ENCODE measurements around the gene POLR3G. TPM values are rescaled to one million over a fixed set of nuclear protein-coding genes. Genes with fewer than 3 reads are reported as not detected.

The POLR3G gene
- total and polyA plus RNA-seq, 2 of the 13 experiments (the other 11 are each of a cell fraction or from before 2014, with no cell fraction given) = 1.2 to 7.3 TPM

DNA sequence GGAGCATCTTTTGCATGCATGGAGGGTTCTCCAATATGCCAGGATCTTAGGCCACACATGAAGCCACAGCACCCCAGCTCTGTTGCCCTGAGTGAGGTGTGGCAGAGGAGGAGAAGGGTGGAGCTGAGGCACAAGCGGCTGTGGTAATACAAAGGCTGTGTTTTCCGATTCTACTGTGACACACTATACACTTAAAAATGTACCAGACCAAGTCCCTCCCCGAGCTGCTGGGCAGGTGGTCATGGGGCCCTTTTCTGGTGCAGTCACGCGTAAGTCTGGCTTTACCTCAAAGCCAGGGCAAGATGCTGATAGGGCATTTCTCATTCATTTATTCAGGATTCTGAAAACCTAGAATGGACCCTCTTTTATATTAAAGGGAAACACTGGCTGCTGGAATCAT is 87.7 kb downstream of the POLR3G start:
- CTCF ChIA-PET (ENCODE audit: low intra/inter-chr PET ratio, low total read pairs) = no interaction called here
- Histone ChIP-seq H3K27me3 (ENCODE audit: control insufficient read depth in 1 of 2, insufficient read depth in 2 of 2, low read length in 2 of 2) (peaks cover 0 to 22% of the 10 kb centered on the region in 2 experiments; a peak in 4 of 5 replicates), H3K9me3 (ENCODE audit: low read length) (no peaks in the 10 kb centered on the region), H3K4me2 (ENCODE audit: low read depth, low read length) (no peak overlapping the region), H3K9ac (ENCODE audit: insufficient read depth, low read depth, low read length) (no peak overlapping the region), H4K20me1 (ENCODE audit: insufficient read depth, low read length) (no peaks in the 10 kb centered on the region), H3K36me3 (replicated peaks in 1 of 2; ENCODE audit: control insufficient read depth in 1 of 2, insufficient read depth in 2 of 2, low read length in 2 of 2) (no peaks in the 10 kb centered on the region), H3K4me3 (replicated peaks in 1 of 3; ENCODE audit: insufficient read depth in 1 of 3, low read depth in 2 of 3, low read length in 3 of 3) (no peak overlapping the region), H3K4me1 (ENCODE audit: insufficient read depth, low read length) (no peaks in the 10 kb centered on the region), H3K79me2 (ENCODE audit: insufficient read depth, low read length) (no peaks in the 10 kb centered on the region), H3K27ac (ENCODE audit: extremely low read length, insufficient read depth, low read length) (no peak overlapping the region), H2AFZ (ENCODE audit: low read length) (no peak overlapping the region)
- ATAC-seq (no peak), DNase-seq (ENCODE audit: low spot score) (no peak), FAIRE-seq (no peak)
- POLR2A ChIA-PET = no interaction called here
- no TSS peak for BruUV-seq (replicated peaks)
- in situ Hi-C loops (cut with HindIII; ENCODE audit: extremely low pct_ligation_motif_present, low pct_unique_long_range_greater_than_20kb) (no loop called here), intact Hi-C loops (cut with micrococcal nuclease; ENCODE audit: unreplicated experiment) (no loop called here)
- TF ChIP-seq ZNF329 (CRISPR knock-in tag; IDR thresholded peaks at IDR 0.05; ENCODE audit: low read depth) (no peak), ZNF557 (CRISPR knock-in tag; IDR thresholded peaks at IDR 0.05) (no peak)
- TF ChIP-seq, protein P1, sequence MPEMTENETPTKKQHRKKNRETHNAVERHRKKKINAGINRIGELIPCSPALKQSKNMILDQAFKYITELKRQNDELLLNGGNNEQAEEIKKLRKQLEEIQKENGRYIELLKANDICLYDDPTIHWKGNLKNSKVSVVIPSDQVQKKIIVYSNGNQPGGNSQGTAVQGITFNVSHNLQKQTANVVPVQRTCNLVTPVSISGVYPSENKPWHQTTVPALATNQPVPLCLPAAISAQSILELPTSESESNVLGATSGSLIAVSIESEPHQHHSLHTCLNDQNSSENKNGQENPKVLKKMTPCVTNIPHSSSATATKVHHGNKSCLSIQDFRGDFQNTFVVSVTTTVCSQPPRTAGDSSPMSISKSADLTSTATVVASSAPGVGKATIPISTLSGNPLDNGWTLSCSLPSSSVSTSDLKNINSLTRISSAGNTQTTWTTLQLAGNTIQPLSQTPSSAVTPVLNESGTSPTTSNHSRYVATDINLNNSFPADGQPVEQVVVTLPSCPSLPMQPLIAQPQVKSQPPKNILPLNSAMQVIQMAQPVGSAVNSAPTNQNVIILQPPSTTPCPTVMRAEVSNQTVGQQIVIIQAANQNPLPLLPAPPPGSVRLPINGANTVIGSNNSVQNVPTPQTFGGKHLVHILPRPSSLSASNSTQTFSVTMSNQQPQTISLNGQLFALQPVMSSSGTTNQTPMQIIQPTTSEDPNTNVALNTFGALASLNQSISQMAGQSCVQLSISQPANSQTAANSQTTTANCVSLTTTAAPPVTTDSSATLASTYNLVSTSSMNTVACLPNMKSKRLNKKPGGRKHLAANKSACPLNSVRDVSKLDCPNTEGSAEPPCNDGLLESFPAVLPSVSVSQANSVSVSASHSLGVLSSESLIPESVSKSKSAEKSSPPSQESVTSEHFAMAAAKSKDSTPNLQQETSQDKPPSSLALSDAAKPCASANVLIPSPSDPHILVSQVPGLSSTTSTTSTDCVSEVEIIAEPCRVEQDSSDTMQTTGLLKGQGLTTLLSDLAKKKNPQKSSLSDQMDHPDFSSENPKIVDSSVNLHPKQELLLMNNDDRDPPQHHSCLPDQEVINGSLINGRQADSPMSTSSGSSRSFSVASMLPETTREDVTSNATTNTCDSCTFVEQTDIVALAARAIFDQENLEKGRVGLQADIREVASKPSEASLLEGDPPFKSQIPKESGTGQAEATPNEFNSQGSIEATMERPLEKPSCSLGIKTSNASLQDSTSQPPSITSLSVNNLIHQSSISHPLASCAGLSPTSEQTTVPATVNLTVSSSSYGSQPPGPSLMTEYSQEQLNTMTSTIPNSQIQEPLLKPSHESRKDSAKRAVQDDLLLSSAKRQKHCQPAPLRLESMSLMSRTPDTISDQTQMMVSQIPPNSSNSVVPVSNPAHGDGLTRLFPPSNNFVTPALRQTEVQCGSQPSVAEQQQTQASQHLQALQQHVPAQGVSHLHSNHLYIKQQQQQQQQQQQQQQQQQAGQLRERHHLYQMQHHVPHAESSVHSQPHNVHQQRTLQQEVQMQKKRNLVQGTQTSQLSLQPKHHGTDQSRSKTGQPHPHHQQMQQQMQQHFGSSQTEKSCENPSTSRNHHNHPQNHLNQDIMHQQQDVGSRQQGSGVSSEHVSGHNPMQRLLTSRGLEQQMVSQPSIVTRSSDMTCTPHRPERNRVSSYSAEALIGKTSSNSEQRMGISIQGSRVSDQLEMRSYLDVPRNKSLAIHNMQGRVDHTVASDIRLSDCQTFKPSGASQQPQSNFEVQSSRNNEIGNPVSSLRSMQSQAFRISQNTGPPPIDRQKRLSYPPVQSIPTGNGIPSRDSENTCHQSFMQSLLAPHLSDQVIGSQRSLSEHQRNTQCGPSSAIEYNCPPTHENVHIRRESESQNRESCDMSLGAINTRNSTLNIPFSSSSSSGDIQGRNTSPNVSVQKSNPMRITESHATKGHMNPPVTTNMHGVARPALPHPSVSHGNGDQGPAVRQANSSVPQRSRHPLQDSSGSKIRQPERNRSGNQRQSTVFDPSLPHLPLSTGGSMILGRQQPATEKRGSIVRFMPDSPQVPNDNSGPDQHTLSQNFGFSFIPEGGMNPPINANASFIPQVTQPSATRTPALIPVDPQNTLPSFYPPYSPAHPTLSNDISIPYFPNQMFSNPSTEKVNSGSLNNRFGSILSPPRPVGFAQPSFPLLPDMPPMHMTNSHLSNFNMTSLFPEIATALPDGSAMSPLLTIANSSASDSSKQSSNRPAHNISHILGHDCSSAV (CRISPR knock-in tag; IDR thresholded peaks at IDR 0.05; ENCODE audit: borderline replicate concordance) = no peak
- WGBS (ENCODE audit: low lambda C conversion rate) = 0% methylated on average over 4 of the region's 5 CpGs

All from HepG2 (cell line).